Neural cell (in vitro differentiated cells): ENCODE data around the gene ECT2L.

Experiments used
- EP300 ChIP-seq: fragments of 450-650 bp; conservative IDR thresholded peaks from 2 replicates; pipeline ENCODE4 v1.6.1; 2014; ENCODE audit warnings: antibody characterized with exemption, mild to moderate bottlenecking, moderate library complexity; ENCODE audit not compliant: poor library complexity, severe bottlenecking
- POLR2AphosphoS5 ChIP-seq: IDR thresholded peaks from 2 replicates; pipeline ENCODE4 v1.6.1; 2012
- TAF1 ChIP-seq: IDR thresholded peaks from 2 replicates; pipeline ENCODE4 v1.6.1; 2012; ENCODE audit warnings: low read depth
- TF ChIP-seq, protein P1 (sequence below): fragments of 450-650 bp; IDR thresholded peaks from 2 replicates; pipeline ENCODE4 v1.5.1; 2014; ENCODE audit warnings: antibody characterized with exemption, mild to moderate bottlenecking, moderate library complexity; ENCODE audit not compliant: poor library complexity, severe bottlenecking

DNA sequence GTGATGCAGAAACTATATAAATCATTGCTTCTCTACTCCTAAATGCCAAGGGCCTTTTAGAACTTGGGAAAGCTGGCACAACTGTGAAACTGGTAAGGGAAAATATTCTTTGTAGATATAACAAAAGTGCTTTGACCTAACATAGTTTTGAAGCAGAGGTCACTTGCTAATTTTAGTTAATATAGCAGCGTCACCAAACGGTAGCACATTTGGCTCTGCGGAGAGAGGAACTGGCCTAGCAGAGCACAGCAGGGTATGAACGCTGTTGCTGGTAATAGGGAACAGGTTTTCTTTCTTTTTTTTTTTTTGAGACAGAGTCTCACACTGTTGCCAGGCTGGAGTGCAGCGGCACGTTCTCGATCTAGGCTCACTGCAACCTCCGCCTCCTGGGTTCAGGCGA, 67.4 kb downstream of the ECT2L start:
- TF ChIP-seq EP300 (no peak), POLR2AphosphoS5 (no peak), TAF1 (no peak)
- TF ChIP-seq, protein P1, sequence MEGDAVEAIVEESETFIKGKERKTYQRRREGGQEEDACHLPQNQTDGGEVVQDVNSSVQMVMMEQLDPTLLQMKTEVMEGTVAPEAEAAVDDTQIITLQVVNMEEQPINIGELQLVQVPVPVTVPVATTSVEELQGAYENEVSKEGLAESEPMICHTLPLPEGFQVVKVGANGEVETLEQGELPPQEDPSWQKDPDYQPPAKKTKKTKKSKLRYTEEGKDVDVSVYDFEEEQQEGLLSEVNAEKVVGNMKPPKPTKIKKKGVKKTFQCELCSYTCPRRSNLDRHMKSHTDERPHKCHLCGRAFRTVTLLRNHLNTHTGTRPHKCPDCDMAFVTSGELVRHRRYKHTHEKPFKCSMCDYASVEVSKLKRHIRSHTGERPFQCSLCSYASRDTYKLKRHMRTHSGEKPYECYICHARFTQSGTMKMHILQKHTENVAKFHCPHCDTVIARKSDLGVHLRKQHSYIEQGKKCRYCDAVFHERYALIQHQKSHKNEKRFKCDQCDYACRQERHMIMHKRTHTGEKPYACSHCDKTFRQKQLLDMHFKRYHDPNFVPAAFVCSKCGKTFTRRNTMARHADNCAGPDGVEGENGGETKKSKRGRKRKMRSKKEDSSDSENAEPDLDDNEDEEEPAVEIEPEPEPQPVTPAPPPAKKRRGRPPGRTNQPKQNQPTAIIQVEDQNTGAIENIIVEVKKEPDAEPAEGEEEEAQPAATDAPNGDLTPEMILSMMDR = no peak
